HG03097 (cell line): ENCODE results near the gene UNK.
"Not testable (repeated sequence)": the region's sequence is repeated elsewhere in the genome, so short reads cannot be mapped to it uniquely, and the experiment has no call there.

ENCODE experiments used
- ATAC-seq: cut with Tn5 transposase; IDR thresholded peaks from one replicate; pipeline ENCODE4 v1.9.1; 2021; ENCODE audit not compliant: unreplicated experiment, low FRiP score

Gene UNK

DNA sequence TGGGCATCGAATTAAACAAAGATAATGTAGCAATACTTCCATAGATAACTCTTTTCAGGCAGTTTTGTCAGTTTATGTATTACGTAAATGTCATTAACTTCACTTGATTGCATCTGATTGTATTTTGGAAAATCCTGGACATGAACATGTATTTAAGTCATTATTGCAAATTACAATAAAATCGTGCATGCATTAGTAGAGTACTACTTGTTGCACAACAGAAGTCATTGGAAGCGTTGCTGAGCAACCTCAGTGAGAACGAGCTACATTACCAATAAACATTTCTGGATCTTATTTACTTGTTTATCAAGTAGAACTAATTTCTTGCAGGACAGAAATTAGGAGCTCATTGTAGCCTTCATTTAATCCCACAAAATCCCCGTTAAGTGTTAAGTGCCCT is 6.6 kb downstream of the UNK start:
- ATAC-seq, result no peak

- no peak for ATAC-seq
These were observed 8.9 kb downstream of the UNK start for GRCh38 chr17:75793460-75793859.

DNA sequence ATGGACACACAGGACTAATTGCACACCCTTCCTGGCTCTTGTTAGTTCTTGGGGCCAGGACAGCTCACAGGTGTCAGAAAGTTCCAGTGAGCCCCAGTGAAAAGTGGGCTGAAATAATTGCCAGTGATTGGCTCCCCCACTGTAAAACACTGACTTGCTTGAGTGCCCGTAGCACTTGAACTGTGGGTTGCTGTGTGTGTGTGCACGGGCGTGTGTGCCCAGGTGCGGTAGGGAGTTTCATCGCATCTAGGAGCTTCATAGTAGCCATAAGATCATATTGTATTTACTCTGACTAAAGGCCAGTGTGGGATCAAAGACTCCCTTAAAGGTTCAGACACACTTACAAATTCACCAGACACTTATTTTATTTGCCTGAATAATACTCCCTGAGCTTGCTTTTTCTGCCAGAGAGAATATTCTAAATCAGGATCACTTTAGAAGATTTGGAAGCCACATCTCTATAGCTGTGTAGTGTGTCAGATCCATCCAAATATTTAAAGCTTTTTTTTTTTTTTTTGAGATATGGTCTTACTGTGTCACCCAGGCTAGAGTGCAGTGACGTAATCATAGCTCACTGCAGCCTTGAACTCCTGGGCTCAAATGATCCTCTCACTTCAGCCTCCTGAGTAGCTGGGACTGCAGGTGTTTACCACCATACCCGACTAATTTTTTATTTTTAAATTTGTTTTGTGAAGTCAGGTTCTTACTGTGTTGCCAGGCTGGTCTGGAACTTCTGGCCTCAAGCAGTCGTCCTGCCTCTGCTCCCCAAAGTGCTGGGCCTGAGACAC is 11.4 kb downstream of the UNK start:
- ATAC-seq, result no peak

DNA sequence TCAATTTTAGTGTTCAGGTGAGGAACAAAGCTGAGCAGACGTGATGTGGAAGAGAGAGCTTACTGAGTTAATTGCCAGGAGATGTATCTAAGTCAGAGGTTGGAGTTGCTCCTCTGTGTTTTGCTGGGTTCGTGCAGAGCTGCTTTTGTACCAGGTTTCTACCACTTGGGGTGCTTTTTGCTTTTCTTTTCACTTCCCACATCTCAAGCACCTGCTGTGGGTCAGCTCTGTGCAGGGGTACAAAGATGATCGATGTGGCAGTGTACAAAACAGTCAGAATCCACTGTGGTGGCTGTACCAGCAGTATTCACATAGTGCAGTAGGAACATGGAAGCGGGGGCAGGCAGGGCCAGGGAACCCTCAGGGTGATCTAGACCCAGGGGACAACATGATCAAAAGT is 14.8 kb downstream of the UNK start:
- ATAC-seq, result no peak

DNA sequence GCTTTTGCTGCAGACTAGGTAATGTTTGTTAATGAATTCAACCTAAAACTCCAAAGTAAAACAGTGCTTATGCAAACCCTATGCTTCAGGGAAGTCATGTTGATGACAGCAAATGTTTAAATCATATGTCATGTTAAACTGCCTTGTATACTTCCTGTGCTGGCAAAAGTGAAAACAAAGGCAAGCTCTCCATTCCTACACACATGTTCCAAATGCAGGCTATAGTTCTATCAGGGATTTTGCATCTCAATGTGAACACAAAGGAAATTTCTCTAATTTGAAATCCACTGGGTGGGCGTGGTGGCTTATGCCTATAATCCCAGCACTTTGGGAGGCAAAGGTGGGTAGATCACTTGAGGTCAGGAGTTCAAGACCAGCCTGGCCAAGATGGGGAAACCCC is 19.3 kb downstream of the UNK start:
- ATAC-seq, result no peak

DNA sequence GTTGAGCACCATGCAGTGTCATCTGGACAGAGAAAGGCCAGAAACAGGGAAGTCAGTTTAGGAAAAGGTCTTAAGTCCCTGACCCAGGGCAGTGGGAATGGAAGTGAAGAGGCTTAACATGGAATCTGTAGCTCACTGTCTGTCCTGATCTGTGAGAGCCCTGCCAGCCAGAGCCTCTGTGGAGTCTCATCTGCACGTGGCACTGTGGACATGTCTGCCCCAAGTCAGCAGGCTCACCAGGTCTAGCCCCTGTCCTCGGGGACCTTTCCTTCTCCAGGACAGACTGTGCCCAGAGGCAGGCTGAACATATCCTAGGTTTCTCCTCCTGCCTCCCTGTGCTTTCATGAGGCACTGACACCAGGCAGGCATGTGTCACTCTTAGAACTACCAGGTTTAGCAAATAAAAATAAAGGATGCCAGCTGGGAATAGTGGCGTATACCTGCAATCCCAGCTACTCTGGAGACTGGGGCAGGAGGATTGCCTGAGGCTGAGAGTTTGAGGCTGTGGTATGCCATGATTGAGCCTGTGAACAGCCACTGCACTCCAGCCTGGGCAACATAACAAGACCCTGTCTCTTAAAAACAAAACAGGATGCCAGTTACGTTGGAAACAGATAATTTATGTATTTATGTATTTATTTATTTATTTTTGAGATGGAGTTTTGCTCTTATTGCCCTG is 22.4 kb downstream of the UNK start:
- ATAC-seq, result no peak

GRCh38 chr17:75807861-75808260 is 23.3 kb downstream of the UNK start:
- ATAC-seq, result no peak

DNA sequence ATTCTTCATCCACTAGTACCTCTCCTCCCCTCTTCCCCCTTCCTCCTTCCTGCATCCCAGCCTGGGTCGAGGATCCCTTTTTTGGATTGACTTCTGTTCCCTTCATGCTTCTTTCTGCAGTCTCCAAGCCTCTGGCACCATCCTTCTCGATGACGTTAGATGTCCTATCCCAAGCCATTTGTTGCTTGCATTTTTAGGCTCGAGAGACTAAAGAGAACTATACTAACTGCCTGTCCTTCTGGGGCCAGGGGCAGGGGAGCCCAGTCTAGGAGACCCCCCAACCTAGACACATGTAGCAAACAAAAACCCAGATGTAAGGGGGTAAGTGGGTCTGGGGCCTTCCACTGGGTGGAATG is 23.9 kb downstream of the UNK start:
- ATAC-seq, result no peak

GRCh38 chr17:75808905-75809621 is 24.5 kb downstream of the UNK start:
- no peak for ATAC-seq

- no peak for ATAC-seq
These were observed 25.1 kb downstream of the UNK start for GRCh38 chr17:75809631-75810111.

DNA sequence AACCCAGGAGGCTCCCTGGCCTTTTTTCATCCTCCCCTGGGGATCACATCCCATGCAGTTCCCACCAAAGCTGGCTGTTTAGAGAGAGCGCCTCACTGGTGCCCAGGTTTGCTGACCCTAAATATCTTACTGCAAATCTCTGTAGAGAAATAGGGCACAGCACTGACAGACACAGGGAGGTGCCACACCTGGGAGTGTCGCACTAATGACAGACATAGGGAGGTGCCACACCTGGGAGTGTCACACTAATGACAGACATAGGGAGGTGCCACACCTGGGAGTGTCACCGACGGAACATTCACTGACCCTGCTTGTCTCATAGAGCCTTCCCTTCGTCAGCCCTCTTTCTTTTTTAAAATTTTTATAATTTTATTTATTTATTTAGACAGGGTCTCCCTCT is 25.6 kb downstream of the UNK start:
- ATAC-seq, result no peak

DNA sequence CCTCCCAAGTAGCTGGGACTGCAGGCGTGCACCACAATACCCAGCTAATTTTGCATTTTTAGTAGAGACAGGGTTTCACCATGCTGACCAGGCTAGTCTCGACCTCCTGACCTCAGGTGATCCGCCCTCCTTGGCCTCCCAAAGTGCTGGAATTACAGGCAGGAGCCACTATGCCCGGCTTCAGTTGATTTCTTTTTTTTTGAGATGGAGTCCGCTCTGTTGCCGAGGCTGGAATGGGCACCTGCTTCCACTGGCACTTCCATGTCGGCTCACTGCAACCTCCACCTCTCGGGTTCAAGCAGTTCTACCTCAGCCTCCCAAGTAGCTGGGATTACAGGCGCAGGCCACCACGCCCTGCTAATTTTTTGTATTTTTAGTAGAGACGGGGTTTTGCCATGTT is 26.1 kb downstream of the UNK start:
- ATAC-seq, result not testable (repeated sequence)

- ATAC-seq, result no peak
These were observed 26.6 kb downstream of the UNK start for GRCh38 chr17:75811174-75811573.

GRCh38 chr17:75812096-75813013 is 27.7 kb downstream of the UNK start:
- ATAC-seq, result no peak

DNA sequence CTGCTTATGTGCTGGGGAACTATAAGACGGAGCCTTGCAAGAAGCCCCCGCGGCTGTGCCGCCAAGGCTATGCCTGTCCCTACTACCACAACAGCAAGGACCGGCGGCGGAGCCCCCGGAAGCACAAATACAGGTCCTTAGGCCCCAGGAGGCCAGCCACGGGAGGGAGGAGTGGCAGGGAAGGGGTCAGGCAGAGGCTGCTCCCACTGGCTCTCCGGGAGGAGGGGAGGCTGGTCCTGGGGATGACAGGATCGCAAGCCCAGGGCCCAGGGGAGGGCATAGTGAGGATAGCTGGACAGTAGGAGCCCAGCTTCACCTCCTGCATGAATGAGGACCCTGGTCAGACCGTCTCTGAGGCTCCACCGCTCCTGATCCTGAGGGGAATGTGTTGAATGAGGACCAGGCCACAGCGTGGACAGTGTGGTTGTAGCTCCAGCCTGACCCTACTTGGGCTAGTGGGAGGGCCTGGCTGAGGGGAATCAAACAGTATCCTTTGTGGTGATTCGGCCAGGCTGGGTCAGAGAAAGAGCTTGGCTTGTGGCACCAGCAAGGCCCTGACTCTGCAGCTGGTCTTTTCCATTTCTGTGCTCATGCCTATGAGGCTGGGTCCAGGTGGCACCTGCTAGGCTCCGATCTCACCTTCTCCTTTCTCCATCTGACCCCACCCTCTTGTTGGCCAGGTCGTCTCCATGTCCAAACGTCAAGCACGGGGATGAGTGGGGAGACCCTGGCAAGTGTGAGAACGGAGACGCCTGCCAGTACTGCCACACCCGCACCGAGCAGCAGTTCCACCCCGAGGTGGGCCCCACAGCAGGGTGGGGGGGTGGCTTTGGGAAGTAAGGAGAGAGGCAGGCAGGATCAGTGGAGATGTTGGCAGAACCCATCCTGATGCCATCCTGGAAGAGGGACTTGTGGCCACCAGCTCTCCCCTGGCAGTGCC is 28.7 kb downstream of the UNK start:
- no peak for ATAC-seq

DNA sequence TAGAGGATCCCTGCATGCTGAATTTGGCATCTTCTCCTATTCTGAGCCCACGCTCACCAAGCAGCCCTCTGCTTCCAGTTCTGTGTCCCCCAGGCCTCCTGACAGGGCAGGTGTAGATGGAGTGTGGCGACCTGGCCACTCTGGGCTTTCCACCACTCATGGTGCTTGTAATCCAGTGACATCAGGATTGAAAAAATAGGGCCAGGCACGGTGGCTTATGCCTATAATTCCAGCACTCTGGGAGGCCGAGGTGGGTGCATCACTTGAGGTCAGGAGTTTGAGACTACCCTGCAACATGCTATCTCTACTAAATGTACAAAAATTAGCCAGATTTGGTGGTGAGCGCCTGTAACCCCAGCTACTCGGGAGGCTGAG is 29.4 kb downstream of the UNK start:
- ATAC-seq, result no peak

DNA sequence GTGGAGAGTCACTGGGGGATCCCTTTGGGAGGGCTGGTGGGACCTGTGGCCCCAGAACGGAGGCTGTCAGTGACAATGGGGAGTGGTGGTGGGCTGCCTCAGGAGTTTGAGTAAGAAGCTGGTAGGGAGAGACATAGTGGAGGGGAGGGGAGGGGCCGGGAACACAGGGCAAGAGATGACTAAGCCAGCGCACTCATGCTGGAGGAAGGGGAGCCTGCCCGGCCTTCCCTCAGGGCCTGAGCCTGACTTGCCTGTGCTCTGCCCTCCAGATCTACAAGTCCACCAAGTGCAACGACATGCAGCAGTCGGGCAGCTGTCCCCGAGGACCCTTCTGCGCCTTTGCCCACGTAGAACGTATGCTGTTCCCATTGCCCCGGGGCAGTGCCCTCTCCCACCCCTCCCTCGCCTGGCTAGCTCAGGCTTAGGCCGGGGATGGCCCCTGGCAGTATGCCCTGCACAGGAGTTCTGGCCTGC is 30.3 kb downstream of the UNK start:
- no peak for ATAC-seq

GRCh38 chr17:75815399-75815798 is 30.8 kb downstream of the UNK start:
- ATAC-seq, result no peak

- ATAC-seq, result no peak
These were observed 32.1 kb downstream of the UNK start for GRCh38 chr17:75816693-75817092.
